ENCODE measurements around the gene NAT14. TPM values are rescaled to one million over a fixed set of nuclear protein-coding genes. Genes with fewer than 3 reads are reported as not detected.

Gene NAT14
- 69.1 and 71.2 TPM in 2 replicates for total RNA-seq (2021; fragmentation: NEBNext Ultra II Directional; extraction: Animal tissue kit (Norgen Biotek cat#: 25700))
- polyA plus RNA-seq (2011; rRNA removed): 47.1 and 79.5 TPM in 2 replicates
- 51.3 TPM for polyA plus RNA-seq (2011; cell fraction: cytosol; rRNA removed)
- 132 TPM for polyA plus RNA-seq (2011; cell fraction: nucleus; rRNA removed)
- 61.3 to 71.3 TPM (median 67.2 TPM) in 4 replicates for polyA plus RNA-seq (2012, experiment 1 of 2)
- 81.6 TPM for polyA plus RNA-seq (2012, experiment 2 of 2)
- 91.7 TPM for polyA plus RNA-seq (2013, experiment 1 of 2)
- 105 TPM for polyA plus RNA-seq (2013, experiment 2 of 2)
- 7.1 and 10.9 TPM in 2 replicates for polyA minus RNA-seq (2011; rRNA and poly(A)+ RNA removed)
- polyA minus RNA-seq (2011; cell fraction: cytosol; rRNA and poly(A)+ RNA removed): 14.2 TPM
- 14.5 TPM for polyA minus RNA-seq (2011; cell fraction: nucleus; rRNA and poly(A)+ RNA removed)
- long read RNA-seq, experiment 1, transcript NAT14-201 (3 exons, 1,536 nt): major isoform, 10 of 39 reads
- long read RNA-seq, experiment 1, partial matches to known transcripts: 1 of 39 reads
- long read RNA-seq, experiment 1, other reads (novel, unspliced or antisense): 28 of 39 reads
- long read RNA-seq, experiment 2, partial matches to known transcripts: 0 of 15 reads
- long read RNA-seq, experiment 2, other reads (novel, unspliced or antisense): 15 of 15 reads

- Histone ChIP-seq H3K4me2 (ENCODE audit: insufficient read depth in 1 of 2, low read depth in 2 of 2, low read length in 2 of 2) (peak within 1 kb of the TSS; percentile 68 to 89), H3K79me2 (ENCODE audit: control insufficient read depth in 1 of 2, insufficient read depth in 2 of 2, low read length in 2 of 2) (peaks cover 0 to 5% of the 10 kb centered on the region in 2 experiments; a peak in 1 of 4 replicates), H3K4ac (replicated peaks; ENCODE audit: insufficient read length, low read depth, low read length) (peak within 1 kb of the TSS; percentile 78), H2BK120ac (replicated peaks; ENCODE audit: low read depth, low read length) (no peak within 1 kb of the TSS), H3K4me3 (ENCODE audit: extremely low read depth in 1 of 4, insufficient read depth in 2 of 4, low read depth in 3 of 4, low read length in 4 of 4) (peak within 1 kb of the TSS; percentile 46 to 88 (median 76)), H4K20me1 (replicated peaks in 1 of 2; ENCODE audit: control insufficient read depth in 1 of 2, insufficient read depth in 2 of 2, low read length in 2 of 2) (peaks cover 0 to 6% of the 10 kb centered on the region in 2 experiments), H2BK20ac (ENCODE audit: low read length) (no peak within 1 kb of the TSS), H3K9ac (replicated peaks in 1 of 4; ENCODE audit: extremely low read depth in 1 of 4, low read depth in 3 of 4, low read length in 3 of 4) (peak within 1 kb of the TSS in 3 of 4 experiments; percentile 53 to 60 (median 56); a peak in 6 of 7 replicates), H3K14ac (ENCODE audit: insufficient read length) (no peak within 1 kb of the TSS), H2AK5ac (ENCODE audit: low read depth, low read length) (no peak within 1 kb of the TSS), H2AFZ (ENCODE audit: low read length) (no peak within 1 kb of the TSS), H3K56ac (replicated peaks; ENCODE audit: insufficient read length, low read depth, low read length) (peak within 1 kb of the TSS; percentile 82), H4K91ac (replicated peaks; ENCODE audit: insufficient read length, low read length) (peak within 1 kb of the TSS; percentile 81), H4K8ac (ENCODE audit: extremely low read depth, insufficient read depth, low read length) (peak within 1 kb of the TSS; percentile 87; the same call in 1 of the 2 replicates), H3K18ac (ENCODE audit: extremely low read depth, low read length) (peak within 1 kb of the TSS; percentile 60), H3K23ac (ENCODE audit: insufficient read length) (no peak within 1 kb of the TSS), H3K36me3 (ENCODE audit: control insufficient read depth in 2 of 4, insufficient read depth in 4 of 4, low read length in 3 of 4) (peaks cover 0 to 10% (median 0%) of the 10 kb centered on the region in 4 experiments; a peak in 2 of 8 replicates), H4K5ac (ENCODE audit: insufficient read length, low read depth, low read length) (peak within 1 kb of the TSS; percentile 70), H3K27ac (ENCODE audit: low read depth, low read length) (peak within 1 kb of the TSS; percentile 69; the same call in 1 of the 2 replicates), H3K79me1 (ENCODE audit: low read depth, low read length) (peaks cover 4% of the 10 kb centered on the region; the same call in 1 of the 2 replicates), H3K27me3 (replicated peaks in 1 of 4; ENCODE audit: control insufficient read depth in 3 of 4, extremely low read depth in 1 of 4, insufficient read depth in 3 of 4, low read length in 3 of 4) (no peaks in the 10 kb centered on the region), H2BK5ac (ENCODE audit: low read depth, low read length) (peak within 1 kb of the TSS; percentile 87; the same call in 1 of the 2 replicates), H3K23me2 (ENCODE audit: low read depth, low read length) (peaks cover 11% of the 10 kb centered on the region), H3K9me3 (ENCODE audit: insufficient read depth in 2 of 2, low read depth in 1 of 2, low read length in 1 of 2) (no peaks in the 10 kb centered on the region), H2BK12ac (ENCODE audit: low read depth, low read length) (peak within 1 kb of the TSS; percentile 39; the same call in 1 of the 2 replicates), H3K4me1 (replicated peaks in 1 of 4; ENCODE audit: control insufficient read depth in 3 of 4, insufficient read depth in 4 of 4, low read length in 3 of 4) (peaks cover 0 to 50% (median 36%) of the 10 kb centered on the region in 4 experiments; a peak in 6 of 7 replicates), H2BK15ac (ENCODE audit: low read length) (peak within 1 kb of the TSS; percentile 88; the same call in 1 of the 2 replicates)
- no peak for FAIRE-seq
- peak; percentile 68 to 97 for DNase-seq (ENCODE audit: low read depth in 1 of 2, low spot score in 2 of 2)
- WGBS, 2 experiments (ENCODE audit: extremely low coverage in 1 of 2, insufficient coverage in 1 of 2, insufficient read length in 1 of 2, insufficient replicate concordance in 2 of 2, low coverage in 1 of 2, low lambda C conversion rate in 2 of 2, missing lambda C conversion rate in 1 of 2): 1% methylated on average over 50 of the region's 78 CpGs; no CpG with 5 or more reads in 1 of the 2 experiments
- ChIA-PET POLR2A (ENCODE audit: partially characterized antibody) (interaction anchor here (0.6 to 6.8 kb wide), 17 partner anchors 8 to 667 kb away, joined by 3 to 50 read pairs (median 6); partner anchors contain the start of genes FIZ1, ZNF628 and ZNF865), CTCF (ENCODE audit: partially characterized antibody) (interaction anchor here (1.0 to 3.9 kb wide), 8 partner anchors 12 to 183 kb away, joined by 3 to 28 read pairs (median 4); partner anchors contain the start of gene ZNF865)
- TF ChIP-seq E2F6 (IDR thresholded peaks at IDR 0.05): no peak
- TF ChIP-seq TAF1 (IDR thresholded peaks at IDR 0.05; ENCODE audit: low read depth, low read length): peak; percentile 70
- no peak for TF ChIP-seq SIRT6 (IDR thresholded peaks at IDR 0.05; ENCODE audit: low read length)
- no peak for TF ChIP-seq USF2 (IDR thresholded peaks at IDR 0.05; ENCODE audit: low read length)
- no peak for TF ChIP-seq SP2 (IDR thresholded peaks at IDR 0.05; ENCODE audit: low read length)
- TF ChIP-seq CBX8 (IDR thresholded peaks at IDR 0.05; ENCODE audit: borderline replicate concordance, low read depth, low read length): no peak
Observed at GRCh38 chr19:55484593-55485438, at the start of gene NAT14. Gene NAT14 (plus strand): TSS chr19:55485188. CDS start chr19:55485709, 521 bp downstream.
